UCSD-AML1 (cell line): Measurements from ENCODE around the gene F7.
A peak's percentile ranks its signal among the peaks of the same experiment; 100 is the strongest.
"Not testable (repeated sequence)": the region's sequence is repeated elsewhere in the genome, so short reads cannot be mapped to it uniquely, and the experiment has no call there.

ENCODE experiments used
- DNase-seq: peaks from one replicate; lab custom pipeline; 2025; ENCODE audit not compliant: unreplicated experiment; lab: John Stamatoyannopoulos, UW

The F7 gene

DNA sequence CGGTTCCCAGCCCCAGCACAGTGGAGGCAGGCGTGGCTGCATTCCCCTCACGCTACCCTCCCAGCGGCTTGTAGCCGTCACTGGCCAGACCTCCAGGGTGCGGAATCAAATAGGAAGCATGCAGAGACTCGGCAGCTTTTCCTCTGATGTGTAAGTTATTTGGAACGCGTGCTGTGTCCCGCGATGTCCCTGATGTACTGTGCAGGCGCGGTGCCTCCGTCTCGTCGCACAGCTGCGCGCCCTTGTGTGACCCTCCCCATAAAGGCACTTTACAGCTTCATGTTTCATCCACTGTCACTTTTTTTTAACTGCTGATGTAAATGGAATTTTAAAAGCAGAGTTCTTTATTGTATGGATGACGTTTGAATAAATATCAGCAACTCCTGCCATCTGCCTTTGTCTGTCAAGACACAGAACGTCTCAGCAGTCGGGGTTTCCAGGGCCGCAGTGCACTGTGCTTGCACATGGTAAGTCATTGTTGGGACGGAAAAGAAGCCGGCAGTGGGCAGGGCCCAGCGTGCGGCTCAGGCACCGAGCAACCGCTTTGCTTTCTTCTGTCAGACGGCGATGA, 7.3 kb upstream of the F7 start:
- no peak for DNase-seq

DNA sequence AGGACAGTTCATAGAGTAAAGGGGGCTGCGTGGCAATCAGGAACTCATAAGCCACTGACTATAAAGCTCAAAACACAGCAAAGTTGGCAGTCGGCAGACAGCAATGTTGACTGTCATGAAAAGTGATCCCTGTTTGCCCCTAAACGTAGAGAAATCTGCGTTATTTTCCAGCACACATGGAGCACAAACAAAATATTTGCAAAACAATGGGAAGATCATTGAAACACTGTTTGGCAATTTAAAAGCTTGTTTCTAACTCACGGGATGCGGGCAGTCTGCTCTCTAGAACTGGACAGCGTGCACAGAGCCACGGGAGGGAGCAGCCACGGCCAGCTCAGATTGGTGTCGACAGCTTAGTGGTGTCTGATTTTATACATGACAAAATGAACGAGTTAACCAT, 6.4 kb upstream of the F7 start:
- no peak for DNase-seq

DNA sequence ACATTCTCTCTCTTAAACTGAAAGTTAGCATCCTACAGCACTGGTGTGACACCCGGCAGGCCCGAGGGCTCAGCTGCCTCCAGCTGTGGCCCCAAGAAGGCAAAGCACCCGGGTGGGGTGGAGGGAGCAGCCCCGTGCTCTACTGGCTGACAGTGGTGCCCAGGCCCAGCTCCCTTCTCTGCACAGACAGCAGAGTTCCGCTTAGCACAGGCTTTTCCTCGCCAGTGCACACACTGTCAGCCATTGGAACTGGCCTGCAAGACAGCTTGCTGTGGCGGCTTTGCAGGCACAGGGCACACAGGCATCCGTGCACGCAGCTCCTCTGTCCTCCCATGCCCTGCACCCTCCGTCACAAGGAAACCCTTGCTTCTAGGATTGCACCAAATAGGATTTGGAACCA, 3.3 kb upstream of the F7 start:
- DNase-seq, result not testable (repeated sequence)

DNA sequence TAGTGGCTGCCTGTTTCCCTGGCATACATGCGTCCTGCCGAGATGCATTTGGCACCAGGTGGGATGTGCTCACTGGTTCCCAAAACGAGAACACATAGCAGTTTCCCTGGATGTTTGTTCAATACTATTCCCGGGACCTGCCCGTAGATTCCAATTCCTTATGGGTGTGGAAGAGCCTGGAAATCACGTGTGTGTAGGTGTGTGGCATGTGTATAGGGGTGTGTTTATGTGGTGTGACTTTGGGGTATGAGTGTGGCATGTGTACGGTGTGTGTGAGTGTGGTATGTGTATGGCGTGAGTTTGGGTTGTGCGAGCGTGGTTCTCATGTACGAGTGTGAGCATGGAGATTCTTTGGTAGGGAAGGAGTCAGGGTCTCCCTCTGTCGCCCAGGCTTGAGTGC, 2.9 kb upstream of the F7 start:
- no peak for DNase-seq

DNA sequence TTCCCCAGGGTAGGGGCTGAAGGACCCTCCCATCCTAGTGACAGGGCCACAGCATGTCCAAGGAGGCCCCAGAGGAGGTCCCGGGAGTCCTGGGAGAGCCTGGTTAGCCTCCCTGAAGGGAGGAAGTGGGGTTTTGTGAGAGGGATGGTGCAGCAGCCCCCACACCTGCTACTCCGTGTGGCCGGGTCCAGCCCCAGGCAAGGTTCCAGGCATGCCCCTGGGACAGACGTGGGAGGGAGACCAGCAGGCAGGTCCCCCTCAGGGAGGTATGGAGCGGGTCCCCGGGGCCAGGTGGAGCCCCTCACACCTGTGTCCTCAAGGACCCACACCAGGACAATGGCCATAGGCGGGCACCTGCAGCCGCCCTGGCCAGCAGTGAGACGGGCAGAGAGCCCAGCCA, 1.9 kb upstream of the F7 start:
- no peak for DNase-seq

DNA sequence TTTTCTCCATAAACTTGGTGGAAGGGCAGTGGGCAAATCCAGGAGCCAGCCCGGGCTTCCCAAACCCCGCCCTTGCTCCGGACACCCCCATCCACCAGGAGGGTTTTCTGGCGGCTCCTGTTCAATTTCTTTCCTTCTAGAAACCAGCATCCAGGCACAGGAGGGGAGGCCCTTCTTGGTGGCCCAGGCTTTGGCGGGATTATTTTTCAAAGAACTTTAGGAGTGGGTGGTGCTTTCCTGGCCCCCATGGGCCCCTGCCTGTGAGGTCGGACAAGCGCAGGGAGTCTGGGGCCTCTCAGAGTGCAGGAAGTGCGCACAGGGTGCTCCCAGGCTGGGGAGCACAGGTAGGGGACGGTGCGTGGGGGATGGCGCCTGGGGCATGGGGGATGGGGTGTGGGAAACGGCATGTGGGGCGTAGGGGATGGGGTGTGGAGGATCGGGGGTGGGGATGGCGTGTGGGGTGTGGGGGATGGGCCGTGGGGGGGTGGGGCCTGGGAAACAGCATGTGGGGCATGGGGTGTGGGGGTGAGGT, 396 bp downstream of the F7 start:
- no peak for DNase-seq

DNA sequence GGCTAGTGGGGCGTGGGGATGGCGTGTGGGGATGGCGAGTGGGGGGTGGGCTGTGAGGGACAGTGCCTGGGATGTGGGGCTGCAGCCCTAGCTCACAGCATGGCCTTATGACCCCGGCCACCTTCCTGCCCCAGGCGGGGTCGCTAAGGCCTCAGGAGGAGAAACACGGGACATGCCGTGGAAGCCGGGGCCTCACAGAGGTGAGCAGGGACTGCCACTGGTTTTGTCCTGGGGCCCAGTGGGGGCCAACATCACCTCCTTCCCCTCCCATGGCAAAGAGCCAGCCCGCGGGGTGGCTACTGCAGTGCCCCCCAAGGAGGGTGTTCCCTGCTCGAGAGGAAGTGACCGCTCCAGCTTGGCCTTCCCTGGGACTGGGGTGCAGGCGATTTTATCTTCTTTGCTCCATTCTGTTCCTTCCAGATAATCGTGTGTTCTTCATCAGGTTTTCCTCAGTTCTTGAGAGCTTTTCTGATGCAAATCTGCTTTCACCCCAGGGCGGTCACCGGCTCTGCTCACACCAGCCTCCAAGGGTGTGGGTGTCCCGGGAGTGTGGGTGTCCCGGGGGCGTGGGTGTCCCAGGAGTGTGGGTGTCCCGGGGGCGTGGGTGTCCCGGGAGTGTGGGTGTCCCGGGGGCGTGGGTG, 1.2 kb downstream of the F7 start:
- no peak for DNase-seq

DNA sequence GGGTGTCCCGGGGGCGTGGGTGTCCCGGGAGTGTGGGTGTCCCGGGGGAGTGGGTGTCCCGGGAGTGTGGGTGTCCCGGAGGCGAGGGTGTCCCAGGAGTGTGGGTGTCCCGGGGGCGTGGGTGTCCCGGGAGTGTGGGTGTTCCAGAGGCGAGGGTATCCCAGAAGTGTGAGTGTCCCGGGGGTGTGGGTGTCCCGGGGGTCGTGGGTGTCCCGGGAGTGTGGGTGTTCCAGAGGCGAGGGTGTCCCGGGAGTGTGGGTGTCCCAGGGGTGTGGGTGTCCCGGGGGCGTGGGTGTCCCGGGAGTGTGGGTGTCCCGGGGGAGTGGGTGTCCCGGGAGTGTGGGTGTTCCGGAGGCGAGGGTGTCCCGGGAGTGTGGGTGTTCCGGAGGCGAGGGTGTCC, 2.9 kb downstream of the F7 start:
- DNase-seq, result not testable (repeated sequence)

DNA sequence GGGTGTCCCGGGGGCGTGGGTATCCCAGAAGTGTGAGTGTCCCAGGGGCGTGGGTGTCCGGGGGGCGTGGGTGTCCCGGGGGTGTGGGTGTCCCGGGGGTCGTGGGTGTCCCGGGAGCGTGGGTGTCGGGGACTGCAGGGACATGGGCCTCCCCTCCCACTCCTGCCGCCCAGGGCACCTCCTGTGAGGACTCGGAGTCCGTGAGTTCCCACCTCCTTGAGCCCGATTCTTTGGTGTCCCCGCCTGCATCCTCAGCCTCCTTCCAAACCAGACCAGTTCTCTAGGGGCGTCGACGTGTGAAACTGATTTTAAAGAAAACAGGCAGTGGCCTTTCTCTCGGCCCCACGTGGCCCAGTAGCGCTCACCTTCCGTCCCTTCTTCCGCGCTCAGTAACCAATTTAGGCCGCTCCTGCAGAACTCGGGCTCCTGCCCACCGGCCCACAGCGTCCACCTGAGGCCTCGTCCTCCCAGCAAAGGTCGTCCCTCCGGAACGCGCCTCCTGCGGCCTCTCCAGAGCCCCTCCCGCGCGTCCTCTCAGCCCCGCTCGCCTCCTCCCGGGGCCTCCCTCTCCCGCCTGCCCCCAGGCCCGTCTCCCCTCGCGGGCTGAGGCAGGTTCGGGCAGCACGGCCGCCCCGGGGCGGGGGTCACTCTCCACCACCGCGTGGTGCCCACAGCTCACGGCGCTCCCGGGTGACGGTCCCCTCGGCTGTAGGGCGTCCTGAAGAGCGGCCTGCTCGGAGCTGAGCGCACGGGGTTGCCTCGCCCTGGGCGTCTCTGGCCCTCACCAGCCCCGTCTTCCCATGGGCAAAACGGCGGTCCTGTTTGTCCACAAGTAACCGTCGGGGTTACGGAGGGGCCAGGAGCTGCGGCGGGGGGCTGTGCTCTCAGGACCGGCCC, 3.8 kb downstream of the F7 start:
- DNase-seq, result no peak

DNA sequence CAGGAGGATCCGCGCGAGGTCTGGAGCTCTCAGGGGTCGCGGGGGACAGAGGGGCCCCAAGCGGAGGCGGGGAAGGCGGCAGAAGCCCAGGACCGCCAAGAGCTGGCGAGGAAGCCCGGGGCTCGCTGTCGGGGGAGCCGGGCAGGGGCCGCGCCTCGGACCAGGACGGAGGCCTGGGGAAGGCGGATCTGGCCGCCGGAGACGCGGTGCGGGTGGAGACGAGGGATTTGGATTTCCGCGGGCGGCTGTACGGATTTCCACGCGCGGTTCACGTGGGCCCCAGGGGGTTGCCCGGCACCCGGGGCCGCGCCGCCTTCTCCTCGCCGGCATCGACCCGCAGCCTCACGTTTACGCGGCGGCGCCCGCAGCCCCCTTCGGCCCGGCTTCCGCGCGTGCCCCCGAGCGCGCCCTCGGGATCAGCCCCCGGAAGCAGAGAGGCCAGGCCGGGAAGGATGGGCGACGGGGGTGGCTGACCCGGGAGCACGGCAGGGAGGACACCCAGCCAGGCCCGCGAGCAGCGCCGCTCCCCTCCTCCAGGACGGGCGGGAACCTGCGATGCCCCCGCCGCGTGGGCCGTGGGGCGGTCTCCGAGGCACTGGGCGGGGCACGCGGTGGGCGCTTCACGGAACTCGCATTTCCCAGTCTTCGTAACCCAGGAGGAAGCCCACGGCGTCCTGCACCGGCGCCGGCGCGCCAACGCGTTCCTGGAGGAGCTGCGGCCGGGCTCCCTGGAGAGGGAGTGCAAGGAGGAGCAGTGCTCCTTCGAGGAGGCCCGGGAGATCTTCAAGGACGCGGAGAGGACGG, 4.7 kb downstream of the F7 start:
- no peak for DNase-seq

DNA sequence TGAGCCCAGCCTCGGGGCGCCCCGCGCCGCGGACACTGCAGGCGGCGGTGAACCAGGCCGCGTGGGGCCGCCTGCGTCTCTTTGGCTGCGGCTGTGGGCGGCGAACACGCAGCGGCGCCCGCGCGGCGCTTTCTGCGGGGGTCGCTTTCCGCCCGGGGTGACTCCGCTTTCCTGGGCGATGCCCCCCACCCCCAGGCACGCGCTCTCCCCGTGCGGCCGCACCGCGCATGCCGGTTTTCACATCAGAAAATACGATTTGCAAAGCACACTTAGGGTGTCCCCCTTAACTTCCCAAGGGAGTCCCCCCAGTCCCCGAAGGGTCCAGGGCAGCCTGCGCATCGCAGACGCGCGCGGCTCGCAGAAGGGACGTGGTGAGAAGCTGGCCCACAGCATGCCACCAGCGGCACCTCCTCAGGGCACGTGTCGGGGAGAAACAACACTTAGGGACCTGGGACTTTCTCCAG, 5.3 kb downstream of the F7 start:
- DNase-seq, result no peak

DNA sequence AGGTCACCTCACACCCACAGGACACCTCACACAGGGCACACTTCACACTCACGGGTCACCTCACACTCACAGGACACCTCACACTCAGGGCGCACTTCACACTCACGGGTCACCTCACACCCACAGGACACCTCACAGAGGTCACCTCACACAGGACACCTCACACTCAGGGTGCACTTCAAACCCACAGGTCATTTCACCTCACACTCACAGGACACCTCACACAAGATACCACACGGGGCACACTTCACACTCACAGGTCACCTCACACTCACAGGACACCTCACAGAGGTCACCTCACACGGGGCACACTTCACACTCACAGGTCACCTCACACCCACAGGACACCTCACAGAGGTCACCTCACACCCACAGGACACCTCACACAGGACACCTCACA, 6.2 kb downstream of the F7 start:
- not testable (repeated sequence) for DNase-seq

DNA sequence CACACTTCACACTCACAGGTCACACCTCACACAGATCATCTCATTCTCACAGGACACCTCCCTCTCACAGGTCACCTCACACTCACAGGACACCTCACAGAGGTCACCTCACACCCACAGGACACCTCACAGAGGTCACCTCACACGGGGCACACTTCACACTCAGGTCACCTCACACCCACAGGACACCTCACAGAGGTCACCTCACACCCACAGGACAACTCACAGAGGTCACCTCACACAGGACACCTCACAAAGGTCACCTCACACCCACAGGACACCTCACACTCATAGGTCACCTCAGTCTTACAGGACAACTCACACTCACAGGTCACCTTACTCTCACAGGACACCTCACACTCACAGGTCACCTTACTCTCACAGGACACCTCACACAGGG, 6.9 kb downstream of the F7 start:
- DNase-seq, result not testable (repeated sequence)

DNA sequence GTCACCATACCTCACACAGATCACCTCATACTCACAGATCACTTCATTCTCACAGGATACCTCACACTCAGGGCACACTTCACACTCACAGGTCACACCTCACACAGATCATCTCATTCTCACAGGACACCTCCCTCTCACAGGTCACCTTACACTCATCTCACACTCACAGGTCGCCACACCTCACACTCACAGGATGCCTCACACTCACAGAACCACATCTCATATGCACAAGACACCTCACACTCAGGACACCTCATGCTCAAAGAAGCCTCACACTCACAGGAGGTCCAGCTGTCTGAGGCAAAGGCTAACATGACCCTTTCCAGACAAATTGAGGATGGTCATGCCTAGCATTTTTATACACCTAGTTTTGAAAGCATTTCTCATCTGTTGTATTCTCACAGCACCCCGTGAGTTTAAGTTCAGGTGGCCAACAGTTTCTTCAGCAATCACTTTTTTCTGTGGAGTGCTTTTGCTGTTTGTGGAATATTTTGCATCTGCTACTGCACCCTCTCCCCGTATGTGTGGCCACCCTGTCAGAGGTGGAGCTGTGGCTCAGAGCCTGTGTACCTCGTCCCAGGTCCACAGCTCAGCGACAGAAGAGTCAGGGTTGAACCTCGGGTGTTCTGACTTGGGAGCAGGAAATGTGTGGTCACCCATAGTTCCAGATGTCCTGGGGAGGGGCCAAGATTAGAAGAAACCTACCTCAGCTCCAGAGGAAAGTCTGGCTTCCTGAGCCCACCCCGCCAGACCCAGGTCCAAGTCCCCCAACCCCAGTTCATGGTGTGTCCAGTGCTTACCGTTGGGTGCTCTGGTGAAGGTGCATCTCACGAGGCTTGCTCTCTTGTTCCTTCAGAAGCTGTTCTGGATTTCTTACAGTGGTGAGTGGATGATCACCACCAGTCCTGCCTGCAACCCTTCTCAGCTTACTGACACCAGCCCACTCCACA, 7.6 kb downstream of the F7 start:
- DNase-seq, result peak; percentile 37

DNA sequence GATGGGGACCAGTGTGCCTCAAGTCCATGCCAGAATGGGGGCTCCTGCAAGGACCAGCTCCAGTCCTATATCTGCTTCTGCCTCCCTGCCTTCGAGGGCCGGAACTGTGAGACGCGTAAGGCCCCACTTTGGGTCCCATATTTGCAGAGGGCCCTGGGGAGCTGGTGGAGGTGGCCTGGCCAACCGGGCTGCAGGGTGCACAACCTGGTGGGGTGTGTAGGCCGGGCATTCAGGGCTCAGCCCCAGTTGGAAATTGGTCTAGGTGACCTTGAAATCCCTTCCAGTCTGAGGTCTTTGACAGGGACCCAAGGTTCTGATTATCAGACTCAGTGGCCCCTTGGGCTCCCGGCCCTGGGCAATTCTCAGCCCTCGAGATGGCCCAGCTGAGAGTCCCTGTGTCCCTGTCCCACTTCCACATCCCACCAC, 8.3 kb downstream of the F7 start:
- DNase-seq, result no peak

DNA sequence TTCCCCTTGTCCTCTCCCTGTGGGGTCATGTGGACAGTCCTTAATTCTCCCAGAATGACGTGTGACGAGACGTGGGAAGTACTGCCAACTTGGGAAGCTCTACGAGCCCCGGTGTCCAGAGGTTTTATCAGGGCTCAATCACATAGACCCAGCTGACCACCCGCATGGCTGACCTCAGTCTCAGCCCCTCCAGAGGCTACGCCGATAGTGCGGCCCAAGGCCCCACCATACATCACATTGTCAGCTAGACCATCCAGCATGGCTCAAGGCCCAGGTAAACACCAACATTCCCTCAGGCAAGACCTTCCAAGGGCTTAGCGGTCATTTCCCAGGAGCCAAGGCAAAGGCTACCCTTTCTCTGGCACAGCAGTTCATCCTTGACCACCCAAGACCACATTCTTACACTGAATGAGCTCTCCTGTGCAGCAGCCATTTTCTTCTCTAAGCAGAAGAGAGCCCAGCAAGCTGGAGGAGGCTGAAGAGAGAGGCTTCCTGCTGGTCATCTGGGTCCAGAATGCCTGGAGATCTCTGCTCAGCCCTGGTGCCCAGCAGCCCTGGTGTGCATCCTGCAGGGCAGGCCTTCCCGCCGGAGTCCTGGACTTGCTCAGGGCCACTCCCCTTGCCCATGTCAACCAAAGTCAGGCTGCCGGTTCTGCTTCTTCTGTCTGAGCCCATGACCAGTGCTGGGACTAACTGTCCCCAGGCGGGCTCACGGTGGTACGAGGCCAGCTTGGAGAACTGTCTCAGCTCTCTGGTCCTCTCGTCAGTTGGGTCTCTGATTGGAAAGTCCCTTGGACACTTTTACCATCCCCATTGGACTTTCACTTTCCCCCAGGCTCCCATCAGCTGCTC, 9.1 kb downstream of the F7 start:
- DNase-seq, result no peak

DNA sequence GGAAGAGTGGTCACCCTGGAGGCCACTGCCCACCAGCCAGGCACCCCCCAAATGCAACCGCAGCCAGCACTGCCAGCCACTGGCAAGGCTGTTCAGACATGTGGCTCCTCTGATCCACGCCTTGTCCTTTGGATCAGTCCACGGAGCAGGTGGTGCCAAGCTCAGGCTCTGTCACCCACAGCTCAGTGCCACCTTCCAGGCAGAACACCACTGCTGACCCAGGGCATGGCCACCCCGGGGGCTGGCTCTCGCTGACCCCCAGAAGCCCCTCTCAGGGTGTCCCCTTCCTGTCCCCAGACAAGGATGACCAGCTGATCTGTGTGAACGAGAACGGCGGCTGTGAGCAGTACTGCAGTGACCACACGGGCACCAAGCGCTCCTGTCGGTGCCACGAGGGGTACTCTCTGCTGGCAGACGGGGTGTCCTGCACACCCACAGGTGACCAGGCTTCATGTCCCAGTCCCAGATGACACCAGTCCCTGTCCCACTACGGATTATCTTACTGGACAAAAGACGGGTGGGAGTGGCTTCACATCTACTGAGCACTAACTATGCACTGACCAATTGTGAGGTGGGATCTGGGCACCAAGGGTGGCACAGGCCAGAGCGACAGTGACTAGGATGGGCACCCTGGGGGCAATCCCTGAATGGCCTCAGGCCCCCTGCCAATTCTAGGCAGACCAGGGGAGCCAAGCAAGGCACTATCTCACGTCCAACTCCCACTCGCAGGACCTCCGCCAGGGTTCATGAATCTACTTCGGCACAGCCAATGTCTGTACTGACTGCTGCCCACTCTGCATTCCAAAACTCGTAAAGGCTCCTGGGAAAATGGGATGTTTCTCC, 10.0 kb downstream of the F7 start:
- DNase-seq, result no peak

DNA sequence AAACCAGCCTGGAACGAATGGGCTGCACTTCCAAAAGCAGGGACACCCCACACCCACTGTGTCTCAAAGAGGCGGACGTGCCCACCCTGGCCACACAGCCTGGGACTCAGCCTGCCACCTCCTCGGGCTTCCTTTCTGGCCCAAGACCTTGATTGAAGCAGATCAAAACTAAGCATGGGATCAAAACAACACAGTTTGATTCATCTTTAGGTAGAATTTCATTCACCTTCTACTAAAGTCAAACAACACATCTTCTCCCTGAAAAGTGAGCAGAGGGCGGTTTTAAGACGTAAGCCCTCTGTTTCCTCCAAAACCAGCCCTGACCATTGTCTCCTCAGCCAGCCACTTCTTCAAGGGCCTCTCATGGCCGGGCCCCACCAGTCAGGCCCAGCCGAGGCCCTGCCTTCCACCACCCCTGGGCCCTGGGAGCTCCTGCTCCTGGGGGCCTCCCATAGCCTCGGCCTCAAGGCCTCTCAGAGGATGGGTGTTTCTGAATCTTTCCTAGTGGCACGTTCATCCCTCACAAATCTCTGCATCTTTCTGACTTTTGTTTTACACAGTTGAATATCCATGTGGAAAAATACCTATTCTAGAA, 10.7 kb downstream of the F7 start:
- DNase-seq, result no peak
